Measurements from ENCODE around the gene SOX13. TPM values are rescaled to one million over a fixed set of nuclear protein-coding genes. Genes with fewer than 3 reads are reported as not detected.

The SOX13 gene
- polyA plus RNA-seq, 3 donors, result 0.52 TPM; not detected in 2

DNA sequence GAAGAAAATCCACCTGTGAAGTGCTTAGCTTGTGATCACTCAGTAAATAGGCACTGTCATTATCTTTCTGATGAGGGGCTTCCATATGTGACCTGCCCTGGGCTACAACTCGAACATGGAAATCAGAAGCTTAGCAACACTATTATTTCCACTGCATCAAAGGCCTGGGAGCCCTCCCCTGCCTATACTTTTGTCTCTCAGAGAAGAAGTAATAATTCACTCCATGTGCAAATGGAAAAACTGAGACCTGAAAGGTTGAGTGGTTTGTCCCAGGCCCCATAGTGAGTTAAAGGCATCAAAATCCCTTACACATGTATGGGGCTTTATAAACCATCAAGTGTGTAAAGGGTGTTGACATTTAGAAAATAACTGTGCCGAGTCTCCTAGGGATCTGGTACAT lies 20.9 kb downstream of the SOX13 start:
- H3K36me3 Mint-ChIP-seq, result no peaks in the 10 kb centered on the region
- Histone ChIP-seq H3K9ac (ENCODE audit: insufficient read depth, low read length, poor library complexity, severe bottlenecking) (no peak overlapping the region), H3K36me3 (replicated peaks in 1 of 2; ENCODE audit: control insufficient read depth in 1 of 2, insufficient read depth in 2 of 2, low read length in 2 of 2) (no peaks in the 10 kb centered on the region), H3K4me2 (replicated peaks; ENCODE audit: extremely low read depth, low read length, poor library complexity, severe bottlenecking) (no peak overlapping the region), H3K79me2 (ENCODE audit: insufficient read depth, low read length) (no peaks in the 10 kb centered on the region), H3K27ac (ENCODE audit: low read depth in 1 of 2, low read length in 2 of 2) (no peak overlapping the region), H3K4me3 (replicated peaks in 1 of 3; ENCODE audit: low read depth in 2 of 3, low read length in 3 of 3) (no peak overlapping the region), H3K9me3 (replicated peaks in 1 of 2; ENCODE audit: control insufficient read depth in 1 of 2, insufficient read depth in 1 of 2, low read length in 2 of 2) (no peaks in the 10 kb centered on the region), H4K20me1 (ENCODE audit: insufficient read depth, low read length) (no peaks in the 10 kb centered on the region), H3K27me3 (ENCODE audit: control insufficient read depth in 2 of 2, insufficient read depth in 2 of 2, low read length in 2 of 2) (no peaks in the 10 kb centered on the region), H2AFZ (ENCODE audit: insufficient read depth, low read depth, low read length, poor library complexity, severe bottlenecking) (no peak overlapping the region), H3K4me1 (ENCODE audit: control insufficient read depth in 1 of 2, insufficient read depth in 2 of 2, low read length in 2 of 2) (no peaks in the 10 kb centered on the region)
- H3K27ac Mint-ChIP-seq, result no peak overlapping the region
- intact Hi-C loops (cut with micrococcal nuclease), result no loop called here
- H3K4me1 Mint-ChIP-seq, result no peaks in the 10 kb centered on the region
- 74% methylated on average over 2 of the region's 2 CpGs for WGBS (ENCODE audit: insufficient coverage)
- no peak for DNase-seq
- no peaks in the 10 kb centered on the region for H3K9me3 Mint-ChIP-seq
- peaks cover 2 to 9% (median 5%) of the 10 kb centered on the region in 3 donors for H3K27me3 Mint-ChIP-seq (ENCODE audit: low read depth in 3 of 3)
- H3K4me3 Mint-ChIP-seq, result no peak overlapping the region
- TF ChIP-seq CTCF (IDR thresholded peaks at IDR 0.05), result no peak

DNA sequence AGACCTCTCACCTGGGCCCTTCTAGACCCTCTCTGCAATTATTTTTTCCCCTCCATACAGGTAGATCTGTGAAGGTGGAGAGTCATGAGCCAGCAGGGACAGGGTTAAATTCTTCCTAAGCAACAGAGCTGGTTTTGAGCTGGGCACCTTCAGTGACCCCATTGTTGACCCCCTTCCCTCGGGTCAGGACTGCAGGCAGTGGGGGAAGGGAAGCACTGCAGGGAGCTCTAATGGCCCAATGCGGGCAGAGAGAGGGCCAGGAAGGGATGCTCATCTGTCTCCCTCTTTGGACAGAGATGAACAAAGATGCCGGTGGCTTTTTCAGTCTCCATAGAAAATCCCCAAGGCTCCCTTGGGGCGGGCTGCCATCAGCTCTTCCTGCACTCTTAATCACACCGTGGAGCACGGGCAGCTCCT lies 21.4 kb downstream of the SOX13 start:
- H3K4me1 ChIP-seq (ENCODE audit: control insufficient read depth in 1 of 2, insufficient read depth in 2 of 2, low read length in 2 of 2), result no peaks in the 10 kb centered on the region
- Mint-ChIP-seq H3K9me3 (no peaks in the 10 kb centered on the region), H3K36me3 (no peaks in the 10 kb centered on the region), H3K27ac (peak overlapping the region in 1 of 7 donors; percentile 8), H3K4me1 (no peaks in the 10 kb centered on the region), H3K4me3 (no peak overlapping the region), H3K27me3 (ENCODE audit: low read depth in 3 of 3) (peaks cover 2 to 7% (median 5%) of the 10 kb centered on the region in 3 donors)
- H3K4me2 ChIP-seq (replicated peaks; ENCODE audit: extremely low read depth, low read length, poor library complexity, severe bottlenecking), result no peak overlapping the region
- no peaks in the 10 kb centered on the region for H3K36me3 ChIP-seq (replicated peaks in 1 of 2; ENCODE audit: control insufficient read depth in 1 of 2, insufficient read depth in 2 of 2, low read length in 2 of 2)
- intact Hi-C loops (cut with micrococcal nuclease), result no loop called here
- H3K27me3 ChIP-seq (ENCODE audit: control insufficient read depth in 2 of 2, insufficient read depth in 2 of 2, low read length in 2 of 2), result no peaks in the 10 kb centered on the region
- no peak overlapping the region for H3K9ac ChIP-seq (ENCODE audit: insufficient read depth, low read length, poor library complexity, severe bottlenecking)
- no peak overlapping the region for H2AFZ ChIP-seq (ENCODE audit: insufficient read depth, low read depth, low read length, poor library complexity, severe bottlenecking)
- no peaks in the 10 kb centered on the region for H4K20me1 ChIP-seq (ENCODE audit: insufficient read depth, low read length)
- 98% methylated on average over 5 of the region's 6 CpGs for WGBS (ENCODE audit: insufficient coverage)
- TF ChIP-seq CTCF (IDR thresholded peaks at IDR 0.05), result no peak
- no peak overlapping the region for H3K27ac ChIP-seq (ENCODE audit: low read depth in 1 of 2, low read length in 2 of 2)
- H3K4me3 ChIP-seq (replicated peaks in 1 of 3; ENCODE audit: low read depth in 2 of 3, low read length in 3 of 3), result no peak overlapping the region
- no peaks in the 10 kb centered on the region for H3K79me2 ChIP-seq (ENCODE audit: insufficient read depth, low read length)
- no peak for DNase-seq
- H3K9me3 ChIP-seq (replicated peaks in 1 of 2; ENCODE audit: control insufficient read depth in 1 of 2, insufficient read depth in 1 of 2, low read length in 2 of 2), result no peaks in the 10 kb centered on the region

Measured in CD14-positive monocyte (primary cell).